ENCODE results near the gene VCL.

The VCL gene

GRCh38 chr10:74165530-74165901, 167.6 kb downstream of the VCL start:
- TF ChIP-seq CTCF (IDR thresholded peaks at IDR 0.05; ENCODE audit: control insufficient read depth, extremely low read depth, insufficient read depth), result no peak
- DNase-seq (ENCODE audit: low read depth), result no peak
- no peak overlapping the region for H3K4me3 ChIP-seq (ENCODE audit: low read depth, low read length)

- no peak overlapping the region for H3K4me3 ChIP-seq (ENCODE audit: low read depth, low read length)
- TF ChIP-seq CTCF (IDR thresholded peaks at IDR 0.05; ENCODE audit: control insufficient read depth, extremely low read depth, insufficient read depth), result no peak
- no peak for DNase-seq (ENCODE audit: low read depth)
Measured at GRCh38 chr10:74167443-74167842, 169.5 kb downstream of the VCL start.
